ENCODE data around the gene HDAC9. TPM values are rescaled to one million over a fixed set of nuclear protein-coding genes. Genes with fewer than 3 reads are reported as not detected.

The HDAC9 gene
- polyA plus RNA-seq, 1 of the 3 experiments (the other 2 are of a cell fraction), result 11.6 TPM

DNA sequence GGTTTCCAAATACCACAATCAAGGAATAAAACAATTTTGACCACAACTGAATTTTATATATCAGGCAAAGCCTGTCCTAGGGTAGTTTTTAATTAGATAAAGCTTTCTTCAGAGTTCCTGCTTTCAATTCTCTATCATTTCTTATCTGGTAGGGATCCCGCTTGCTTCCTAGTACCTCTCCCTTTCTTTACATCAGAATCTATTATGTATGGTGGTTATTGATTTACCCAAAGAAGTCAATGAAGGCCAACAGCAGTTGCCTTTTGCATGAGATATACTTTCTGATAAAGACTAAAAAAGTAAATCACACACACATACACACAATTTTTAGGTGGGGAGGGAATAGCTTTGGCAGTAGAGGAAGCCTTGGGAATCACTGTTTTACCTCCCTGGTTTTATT is 70.7 kb downstream of the HDAC9 start:
- Histone ChIP-seq H3K27ac (ENCODE audit: low read depth in 2 of 2, low read length in 1 of 2) (no peak overlapping the region), H3K9me3 (no peaks in the 10 kb centered on the region), H3K4me3 (ENCODE audit: low read depth in 2 of 2, low read length in 1 of 2) (no peak overlapping the region), H3K4me1 (ENCODE audit: control insufficient read depth in 1 of 2, insufficient read depth in 2 of 2, low read depth in 1 of 2, low read length in 1 of 2) (peaks cover 9 to 13% of the 10 kb centered on the region in 2 experiments; a peak in 3 of 4 replicates), H2AFZ (ENCODE audit: low read depth) (no peak overlapping the region), H3K9me2 (no peaks in the 10 kb centered on the region), H3K79me2 (ENCODE audit: insufficient read depth) (peaks cover 79% of the 10 kb centered on the region), H3K27me3 (ENCODE audit: insufficient read depth) (no peaks in the 10 kb centered on the region), H3K9ac (no peak overlapping the region), H3F3A (replicated peaks; ENCODE audit: insufficient read depth) (peaks cover 13% of the 10 kb centered on the region), H3K4me2 (no peak overlapping the region), H3K36me3 (replicated peaks in 1 of 2; ENCODE audit: control insufficient read depth in 1 of 2, insufficient read depth in 2 of 2, low read length in 1 of 2) (peaks cover 4 to 14% of the 10 kb centered on the region in 2 experiments), H4K20me1 (ENCODE audit: insufficient read depth) (no peaks in the 10 kb centered on the region)
- WGBS (ENCODE audit: low lambda C conversion rate), result 96% methylated on average over 1 of the region's 1 CpG
- TF ChIP-seq, protein P1, sequence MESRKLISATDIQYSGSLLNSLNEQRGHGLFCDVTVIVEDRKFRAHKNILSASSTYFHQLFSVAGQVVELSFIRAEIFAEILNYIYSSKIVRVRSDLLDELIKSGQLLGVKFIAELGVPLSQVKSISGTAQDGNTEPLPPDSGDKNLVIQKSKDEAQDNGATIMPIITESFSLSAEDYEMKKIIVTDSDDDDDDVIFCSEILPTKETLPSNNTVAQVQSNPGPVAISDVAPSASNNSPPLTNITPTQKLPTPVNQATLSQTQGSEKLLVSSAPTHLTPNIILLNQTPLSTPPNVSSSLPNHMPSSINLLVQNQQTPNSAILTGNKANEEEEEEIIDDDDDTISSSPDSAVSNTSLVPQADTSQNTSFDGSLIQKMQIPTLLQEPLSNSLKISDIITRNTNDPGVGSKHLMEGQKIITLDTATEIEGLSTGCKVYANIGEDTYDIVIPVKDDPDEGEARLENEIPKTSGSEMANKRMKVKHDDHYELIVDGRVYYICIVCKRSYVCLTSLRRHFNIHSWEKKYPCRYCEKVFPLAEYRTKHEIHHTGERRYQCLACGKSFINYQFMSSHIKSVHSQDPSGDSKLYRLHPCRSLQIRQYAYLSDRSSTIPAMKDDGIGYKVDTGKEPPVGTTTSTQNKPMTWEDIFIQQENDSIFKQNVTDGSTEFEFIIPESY (IDR thresholded peaks at IDR 0.05; ENCODE audit: borderline replicate concordance, low read depth), result no peak
- no peak for TF ChIP-seq EP300 (IDR thresholded peaks at IDR 0.05; ENCODE audit: borderline replicate concordance in 1 of 2, low read depth in 1 of 2, low read length in 1 of 2)
- TF ChIP-seq NRF1 (IDR thresholded peaks at IDR 0.05; ENCODE audit: low read depth, low read length), result no peak
- TF ChIP-seq MEF2A (IDR thresholded peaks at IDR 0.05; ENCODE audit: borderline replicate concordance, low read depth), result no peak
- no peak for TF ChIP-seq RXRA (IDR thresholded peaks at IDR 0.05; ENCODE audit: borderline replicate concordance, low read depth)
- no peak for TF ChIP-seq RCOR1 (IDR thresholded peaks at IDR 0.05; ENCODE audit: low read length)
- TF ChIP-seq NFIC (IDR thresholded peaks at IDR 0.05; ENCODE audit: borderline replicate concordance), result no peak
- TF ChIP-seq, protein P2, sequence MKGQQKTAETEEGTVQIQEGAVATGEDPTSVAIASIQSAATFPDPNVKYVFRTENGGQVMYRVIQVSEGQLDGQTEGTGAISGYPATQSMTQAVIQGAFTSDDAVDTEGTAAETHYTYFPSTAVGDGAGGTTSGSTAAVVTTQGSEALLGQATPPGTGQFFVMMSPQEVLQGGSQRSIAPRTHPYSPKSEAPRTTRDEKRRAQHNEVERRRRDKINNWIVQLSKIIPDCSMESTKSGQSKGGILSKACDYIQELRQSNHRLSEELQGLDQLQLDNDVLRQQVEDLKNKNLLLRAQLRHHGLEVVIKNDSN (IDR thresholded peaks at IDR 0.05; ENCODE audit: borderline replicate concordance, low read depth), result no peak
- no peak for TF ChIP-seq RFX5 (IDR thresholded peaks at IDR 0.05; ENCODE audit: low read length)
- TF ChIP-seq, protein P3, sequence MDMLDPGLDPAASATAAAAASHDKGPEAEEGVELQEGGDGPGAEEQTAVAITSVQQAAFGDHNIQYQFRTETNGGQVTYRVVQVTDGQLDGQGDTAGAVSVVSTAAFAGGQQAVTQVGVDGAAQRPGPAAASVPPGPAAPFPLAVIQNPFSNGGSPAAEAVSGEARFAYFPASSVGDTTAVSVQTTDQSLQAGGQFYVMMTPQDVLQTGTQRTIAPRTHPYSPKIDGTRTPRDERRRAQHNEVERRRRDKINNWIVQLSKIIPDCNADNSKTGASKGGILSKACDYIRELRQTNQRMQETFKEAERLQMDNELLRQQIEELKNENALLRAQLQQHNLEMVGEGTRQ (IDR thresholded peaks at IDR 0.05; ENCODE audit: borderline replicate concordance, low read depth, low read length), result no peak
- TF ChIP-seq TAF1 (IDR thresholded peaks at IDR 0.05; ENCODE audit: borderline replicate concordance, low read depth, low read length), result no peak
- no peak for TF ChIP-seq GATA2 (CRISPR knock-in tag; IDR thresholded peaks at IDR 0.05)
- TF ChIP-seq, protein P4, sequence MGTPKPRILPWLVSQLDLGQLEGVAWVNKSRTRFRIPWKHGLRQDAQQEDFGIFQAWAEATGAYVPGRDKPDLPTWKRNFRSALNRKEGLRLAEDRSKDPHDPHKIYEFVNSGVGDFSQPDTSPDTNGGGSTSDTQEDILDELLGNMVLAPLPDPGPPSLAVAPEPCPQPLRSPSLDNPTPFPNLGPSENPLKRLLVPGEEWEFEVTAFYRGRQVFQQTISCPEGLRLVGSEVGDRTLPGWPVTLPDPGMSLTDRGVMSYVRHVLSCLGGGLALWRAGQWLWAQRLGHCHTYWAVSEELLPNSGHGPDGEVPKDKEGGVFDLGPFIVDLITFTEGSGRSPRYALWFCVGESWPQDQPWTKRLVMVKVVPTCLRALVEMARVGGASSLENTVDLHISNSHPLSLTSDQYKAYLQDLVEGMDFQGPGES (IDR thresholded peaks at IDR 0.05; ENCODE audit: low read depth, low read length), result no peak
- ChIA-PET POLR2A (interaction anchor here (0.7 kb wide), 1 partner anchor 540 kb away, joined by 3 read pairs; no protein-coding TSS in a partner anchor), CTCF (interaction anchor here (5.1 to 21.6 kb wide), 2 partner anchors 25 to 218 kb away, joined by 33 to 495 read pairs; no protein-coding TSS in a partner anchor)
- DNase-seq, result no peak

Data from SK-N-SH (cell line).